ENCODE measurements around the gene BCL11B.

Gene BCL11B

GRCh38 chr14:99284254-99285004 lies 12.4 kb upstream of the BCL11B start:
- no peak for DNase-seq

DNA sequence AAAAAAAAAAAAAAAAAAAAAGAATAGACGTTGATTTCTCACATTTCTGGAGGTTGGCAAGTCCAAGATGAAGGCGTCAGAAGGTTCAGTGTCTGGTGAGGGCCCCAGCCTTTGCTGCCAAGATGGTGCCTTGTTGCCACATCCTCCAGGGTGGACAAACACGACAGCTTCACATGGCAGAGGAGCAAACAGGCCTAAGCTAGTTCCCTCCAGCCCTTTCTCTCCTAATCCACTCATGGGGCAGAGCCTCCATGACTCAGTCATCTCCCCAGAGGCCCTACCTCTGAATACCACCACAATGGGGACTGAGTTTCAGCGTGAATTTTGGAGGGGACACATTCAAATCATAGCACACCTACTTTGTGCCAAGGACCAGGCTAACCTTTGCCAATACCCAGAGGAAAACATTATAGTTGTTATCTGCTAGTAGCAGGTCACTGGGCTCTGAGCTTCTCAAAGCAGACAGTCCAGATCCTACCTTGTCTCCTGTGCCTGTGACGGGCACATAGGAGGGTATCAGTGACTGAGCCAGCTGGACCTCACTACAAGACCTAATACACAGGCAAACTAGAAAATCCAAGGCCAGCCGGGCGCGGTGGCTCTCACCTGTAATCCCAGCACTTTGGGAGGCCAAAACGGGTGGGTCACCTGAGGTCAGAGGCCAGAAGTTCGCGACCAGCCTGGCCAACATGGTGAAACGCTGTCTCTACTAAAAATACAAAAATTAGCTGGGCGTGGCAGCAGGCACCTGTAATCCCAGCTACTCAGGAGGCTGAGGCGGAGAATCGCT lies 10.5 kb upstream of the BCL11B start:
- no peak for DNase-seq

DNA sequence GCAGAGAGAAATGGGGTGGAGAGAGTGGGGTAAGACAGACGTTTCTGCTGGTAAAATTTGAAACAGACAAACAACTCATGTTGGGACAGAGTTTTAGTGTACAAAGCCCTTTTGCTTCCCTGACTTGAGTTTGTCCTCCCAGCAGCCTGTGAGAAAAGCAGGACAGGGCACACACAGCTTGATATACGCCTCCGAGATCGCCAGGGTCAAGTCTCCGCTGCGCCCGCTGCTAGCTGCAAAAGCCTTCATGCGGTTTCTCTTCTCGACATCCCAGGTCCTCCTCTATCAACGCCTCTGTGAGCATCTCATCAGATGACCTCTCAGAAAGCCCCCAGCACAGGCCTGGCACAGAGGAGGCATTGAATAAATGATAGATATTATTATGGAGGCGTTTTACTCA lies 9.4 kb upstream of the BCL11B start:
- no peak for DNase-seq

DNA sequence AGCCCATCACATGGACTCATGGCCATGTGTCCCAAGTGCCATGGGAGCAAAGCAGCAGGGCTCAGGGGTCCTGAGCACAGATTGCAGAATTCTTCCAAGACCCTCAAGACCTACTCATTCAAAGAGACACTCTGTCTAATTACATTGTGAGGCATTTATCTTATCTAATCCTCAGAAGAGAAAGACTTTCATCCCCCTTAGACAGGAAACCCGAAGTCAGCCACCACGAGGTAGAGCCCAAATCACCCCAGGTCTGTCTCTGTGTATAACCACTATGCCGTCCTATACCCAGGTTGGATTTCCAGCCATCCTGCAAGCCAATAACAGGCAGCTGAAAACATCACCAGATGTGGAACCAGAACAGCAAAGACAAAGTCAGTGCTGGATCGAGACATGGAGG lies 8.9 kb upstream of the BCL11B start:
- DNase-seq, result no peak

DNA sequence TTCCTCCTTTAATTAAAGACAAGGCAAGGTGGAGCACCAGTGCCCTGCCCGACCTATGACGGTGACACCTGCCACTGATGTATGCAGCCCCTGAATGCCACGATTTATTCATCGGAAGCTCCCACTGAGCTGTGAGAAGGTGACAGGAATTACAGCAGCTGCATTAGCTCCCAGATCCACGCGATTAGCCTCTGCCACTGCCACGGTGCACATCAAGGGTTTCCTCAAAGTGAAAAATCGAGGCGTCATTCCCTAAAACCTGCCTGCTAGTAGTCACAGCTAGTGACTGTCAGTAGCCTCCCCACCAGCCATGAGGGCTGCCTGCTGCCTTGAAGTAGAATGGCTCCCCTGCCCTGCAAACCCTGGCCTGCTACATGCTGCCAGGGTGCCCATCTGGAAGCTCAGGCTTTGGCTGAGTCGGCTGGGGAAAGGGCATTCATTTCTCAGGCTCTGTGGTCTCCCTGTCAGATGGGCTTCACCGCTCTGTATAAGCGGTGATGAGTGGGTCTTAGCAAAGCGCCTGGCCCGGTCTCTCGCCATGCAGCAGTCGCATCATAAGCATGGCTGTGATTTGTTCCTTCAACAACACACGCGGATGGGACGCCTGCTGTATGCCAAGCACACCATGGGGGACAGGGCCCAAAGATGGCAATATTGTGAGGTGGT lies 8.2 kb upstream of the BCL11B start:
- DNase-seq, result no peak

DNA sequence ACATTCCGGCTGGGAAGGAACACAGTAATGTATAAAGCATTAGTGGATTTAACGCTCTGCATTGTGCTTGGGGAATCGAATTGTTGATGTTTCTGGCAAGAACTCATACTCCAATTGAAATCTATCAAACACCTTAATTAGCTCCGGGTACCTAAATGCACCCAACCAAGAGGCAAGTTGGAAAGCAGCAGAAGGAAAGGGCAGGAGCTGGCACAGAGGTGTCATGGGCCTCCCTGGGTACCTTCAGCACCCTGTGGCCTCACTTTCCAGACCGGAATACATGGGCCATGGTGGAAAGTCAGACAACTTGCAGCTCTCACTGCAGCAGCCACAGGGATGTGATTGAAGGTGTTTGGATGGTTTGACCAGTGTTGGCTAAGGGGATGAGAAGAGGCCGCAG lies 6.8 kb upstream of the BCL11B start:
- no peak for DNase-seq

- DNase-seq, result no peak
These were observed 5.5 kb upstream of the BCL11B start for GRCh38 chr14:99277530-99277929.

GRCh38 chr14:99276482-99276881 lies 4.5 kb upstream of the BCL11B start:
- no peak for DNase-seq

DNA sequence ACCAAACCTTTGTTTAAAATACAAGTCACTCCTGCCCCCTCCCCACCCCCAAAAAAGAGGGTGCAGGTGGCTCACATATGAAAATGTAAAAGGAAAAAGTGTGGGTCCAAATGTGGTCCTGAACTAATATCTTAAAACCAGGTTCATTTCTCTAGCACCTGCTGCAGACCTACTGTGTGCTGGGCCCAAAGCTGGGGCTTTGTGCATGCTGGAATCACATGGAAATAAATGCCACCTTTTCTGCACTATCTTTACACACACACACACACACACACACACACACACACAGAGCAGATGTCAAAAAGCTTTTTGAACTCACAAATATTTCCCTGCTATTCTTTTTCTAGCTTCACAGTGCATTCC lies 3.2 kb upstream of the BCL11B start:
- no peak for DNase-seq

- DNase-seq, result peak; percentile 57
These were observed 2.6 kb upstream of the BCL11B start for GRCh38 chr14:99274346-99275221.

DNA sequence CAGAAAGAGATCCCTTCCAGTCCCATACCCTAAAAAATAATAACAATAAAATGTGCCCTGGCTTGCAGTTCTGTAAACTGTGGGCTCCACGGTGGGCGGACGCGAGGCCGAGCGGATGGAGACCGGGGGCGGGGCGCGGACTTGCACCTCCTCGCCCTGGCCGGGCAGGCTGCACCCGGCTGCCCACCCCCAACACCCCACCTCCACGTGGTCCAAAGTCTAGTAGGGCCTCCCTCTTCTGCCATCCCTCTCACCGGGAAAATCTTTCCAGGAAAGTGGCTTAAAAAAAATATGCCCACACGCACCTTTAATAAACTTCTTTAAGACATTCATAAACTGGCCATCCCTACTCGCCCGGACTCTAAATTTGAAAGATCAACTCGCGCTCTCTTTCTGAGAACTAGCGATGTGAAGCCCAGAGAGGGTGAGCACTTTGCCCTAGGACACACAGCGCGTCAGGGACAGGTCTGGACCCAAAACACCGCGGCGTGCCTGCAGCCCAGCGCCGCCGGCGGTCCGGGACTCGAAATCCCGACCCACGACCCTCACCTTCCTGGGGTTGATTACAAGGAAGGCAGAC lies 1.9 kb upstream of the BCL11B start:
- DNase-seq, result no peak

GRCh38 chr14:99272899-99273765 lies 1.1 kb upstream of the BCL11B start:
- no peak for DNase-seq

- DNase-seq, result no peak
These were observed 568 bp upstream of the BCL11B start for GRCh38 chr14:99272632-99272898.

DNA sequence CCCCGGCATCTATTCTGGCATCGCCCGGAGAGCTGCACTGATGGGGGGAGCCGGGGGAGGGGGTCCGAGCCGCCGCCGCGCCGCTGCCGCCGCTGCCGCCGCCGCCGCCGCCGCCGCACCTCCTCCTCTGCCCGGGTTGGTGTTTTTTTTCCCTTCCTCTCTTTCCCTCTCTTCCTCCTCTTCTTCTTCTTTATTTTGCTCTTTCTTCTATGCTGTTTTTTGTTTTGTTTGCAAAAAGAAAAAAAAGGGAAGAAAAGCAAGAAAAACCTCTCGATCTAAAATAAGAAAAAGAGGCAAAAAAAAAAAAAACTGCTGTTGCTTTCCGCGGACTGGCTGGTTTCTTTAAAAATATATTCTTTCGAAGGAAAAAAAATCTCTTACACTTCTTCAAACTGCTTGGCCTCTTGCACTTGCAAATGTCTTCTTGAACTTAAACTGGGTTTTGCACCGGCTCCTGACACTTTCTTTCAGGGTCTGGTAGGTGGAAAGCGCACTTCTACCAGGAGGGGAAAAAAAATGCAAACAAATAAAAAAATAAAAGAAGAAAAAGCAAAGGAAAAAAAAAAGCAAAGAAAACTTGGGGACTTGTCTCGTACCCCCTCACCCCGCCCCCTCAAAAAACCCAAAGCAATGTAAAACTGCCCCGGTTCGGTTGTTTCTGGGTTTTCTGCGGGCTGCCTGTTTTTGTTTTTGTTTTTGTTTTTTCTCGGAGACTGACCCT lies 616 bp downstream of the BCL11B start:
- no peak for DNase-seq

GRCh38 chr14:99270458-99271220 lies 1.4 kb downstream of the BCL11B start:
- no peak for DNase-seq

DNA sequence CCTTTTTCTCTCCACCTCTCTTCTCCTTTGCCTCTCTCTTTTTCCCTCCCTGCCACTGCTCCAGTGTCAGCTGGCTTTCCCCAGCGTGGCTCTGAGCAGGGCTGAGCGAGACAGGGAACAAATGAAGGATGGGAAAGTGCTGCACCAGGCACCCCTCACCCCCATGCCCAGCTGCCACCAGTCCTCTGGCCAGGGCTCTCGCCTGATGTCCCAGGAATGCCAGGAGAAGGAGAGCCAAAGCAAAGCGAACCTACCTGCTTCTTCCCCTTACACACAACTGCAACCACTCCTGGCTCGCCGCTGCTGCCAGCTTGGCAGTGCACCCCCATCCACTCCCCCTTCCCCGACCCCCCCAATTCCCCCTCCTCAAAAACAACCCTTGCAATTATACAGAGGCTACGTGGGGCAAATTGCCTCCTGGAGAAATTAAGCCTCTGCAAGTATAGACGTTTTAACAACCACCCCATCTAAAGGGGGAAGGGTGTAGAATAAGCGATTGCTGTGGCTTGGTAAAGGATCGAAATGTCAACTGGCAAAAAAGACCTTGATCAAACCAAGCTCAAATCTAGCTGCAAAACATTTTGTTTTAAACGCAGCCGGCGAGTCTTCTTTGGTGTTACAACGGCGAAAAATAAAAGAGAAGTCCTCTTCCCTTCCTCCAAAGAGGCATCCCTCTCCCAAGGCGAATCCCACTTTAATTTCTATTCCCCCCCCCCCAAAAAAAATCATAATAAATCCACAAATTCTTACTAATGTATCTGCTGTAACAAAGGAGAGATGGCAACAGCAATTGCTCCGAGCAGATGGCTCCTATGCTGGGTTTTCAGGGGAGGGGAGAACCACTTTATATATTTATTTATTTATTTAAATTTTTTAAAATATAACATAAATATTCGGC lies 2.9 kb downstream of the BCL11B start:
- no peak for DNase-seq

GRCh38 chr14:99267837-99268781 lies 3.9 kb downstream of the BCL11B start:
- no peak for DNase-seq

DNA sequence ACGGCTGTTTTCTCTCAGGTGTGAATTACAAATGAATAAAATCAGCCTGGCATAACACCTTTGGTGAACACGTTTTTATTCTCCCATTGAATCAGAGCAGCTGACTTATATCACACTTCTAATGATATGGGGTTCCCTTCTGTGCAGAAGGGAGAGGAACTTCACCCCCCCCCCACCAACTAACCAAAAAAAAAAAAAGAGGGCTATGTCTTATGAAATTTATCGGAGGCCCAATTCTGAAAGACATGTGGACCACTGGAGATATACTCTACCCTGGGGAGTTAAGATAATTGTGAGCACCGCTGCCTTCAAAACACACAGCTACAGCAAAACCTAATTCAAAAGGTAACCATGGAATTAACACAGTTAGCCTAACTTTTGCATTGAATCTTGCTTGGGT lies 4.6 kb downstream of the BCL11B start:
- DNase-seq, result no peak

Data from NCI-H226 (cell line).